OCI-LY3 (cell line): ENCODE data around the gene FHL3.
A peak's percentile ranks its signal among the peaks of the same experiment; 100 is the strongest.

Experiments
- H2AFZ ChIP-seq: fragments of 200-600, 300-600 bp; shearing (Covaris generic); 2 replicates; pipeline ENCODE4 v1.6.0; 2014; ENCODE audit warnings: antibody characterized with exemption, low read depth, low read length
- H3K27ac ChIP-seq: fragments of 200-600, 300-600 bp; sonication (generic); 2 replicates; pipeline ENCODE4 v1.5.1; 2014; ENCODE audit warnings: mild to moderate bottlenecking, low read length, moderate library complexity, mixed read lengths
- H3K27me3 ChIP-seq: fragments of 200-600, 300-600 bp; sonication (generic); 2 replicates; pipeline ENCODE4 v1.6.1; 2014; ENCODE audit warnings: low read depth, low read length, mixed read lengths
- H3K36me3 ChIP-seq: fragments of 200-600, 300-600 bp; sonication (generic); replicated peaks from 2 replicates; pipeline ENCODE3; 2014; ENCODE audit warnings: low read depth, low read length, mixed read lengths
- H3K4me1 ChIP-seq: fragments of 300-600, 200-600 bp; sonication (generic); 2 replicates; pipeline ENCODE4 v1.6.1; 2014; ENCODE audit warnings: low read length, mixed read lengths
- H3K4me2 ChIP-seq: fragments of 200-600, 300-600 bp; sonication (generic); 2 replicates; pipeline ENCODE4 v1.6.1; 2014; ENCODE audit warnings: low read length, mixed read lengths
- H3K4me3 ChIP-seq: fragments of 300-600, 200-600 bp; sonication (generic); 2 replicates; pipeline ENCODE4 v1.5.1; 2014; ENCODE audit warnings: antibody characterized with exemption, mild to moderate bottlenecking, low read length, moderate library complexity
- H3K79me2 ChIP-seq: fragments of 300-600, 200-600 bp; shearing (Covaris generic); 2 replicates; pipeline ENCODE4 v1.6.1; 2014; ENCODE audit warnings: mild to moderate bottlenecking, low read length, mixed read lengths
- H3K9ac ChIP-seq: fragments of 300-600, 200-600 bp; shearing (Covaris generic); 2 replicates; pipeline ENCODE4 v1.6.0; 2014; ENCODE audit warnings: mild to moderate bottlenecking, low read length, moderate library complexity
- H3K9me3 ChIP-seq: fragments of 200-600, 300-600 bp; shearing (Covaris generic); 2 replicates; pipeline ENCODE4 v1.6.1; 2014; ENCODE audit warnings: low read length, mixed read lengths; ENCODE audit not compliant: insufficient read depth
- H4K20me1 ChIP-seq: fragments of 200-600, 300-600 bp; sonication (generic); 2 replicates; pipeline ENCODE4 v1.6.1; 2016; ENCODE audit warnings: low read length, mixed read lengths; ENCODE audit not compliant: insufficient read depth
- EZH2phosphoT487 ChIP-seq: fragments of 200-600 bp; shearing (Covaris generic); IDR thresholded peaks from 2 replicates; pipeline ENCODE4 v1.6.1; 2018; ENCODE audit warnings: antibody characterized with exemption, mixed run types, low read depth
- TF ChIP-seq, protein P1 (sequence below): fragments of 200-600, 300-600 bp; sonication (generic); IDR thresholded peaks from 2 replicates; pipeline ENCODE4 v1.5.1; 2014; ENCODE audit warnings: antibody characterized with exemption, low read length, low read depth

Gene FHL3

DNA sequence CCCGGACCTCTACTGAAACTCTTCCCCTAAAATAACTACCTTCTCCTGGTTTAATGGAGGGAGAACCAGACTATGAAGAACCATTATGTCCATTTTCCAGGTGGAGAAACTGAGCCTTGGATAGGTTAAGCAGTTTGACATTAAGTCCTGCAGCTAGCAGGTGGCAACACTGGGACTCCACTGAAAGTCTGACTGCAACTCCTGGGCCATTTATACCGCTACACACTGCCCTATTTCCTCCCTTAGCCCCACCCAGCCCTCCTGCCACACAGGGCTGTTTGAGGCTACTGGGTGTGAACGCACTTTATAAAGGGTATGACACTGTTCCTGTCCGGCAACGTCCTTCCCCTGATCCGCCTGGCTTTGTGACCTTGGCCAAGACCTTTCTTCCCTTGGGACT lies 58.0 kb downstream of the FHL3 start:
- H3K27ac ChIP-seq, result peak overlapping the region; percentile 13; the same call in 1 of the 2 replicates
- H3K36me3 ChIP-seq, result no peaks in the 10 kb centered on the region
- no peak for TF ChIP-seq EZH2phosphoT487
- TF ChIP-seq, protein P1, sequence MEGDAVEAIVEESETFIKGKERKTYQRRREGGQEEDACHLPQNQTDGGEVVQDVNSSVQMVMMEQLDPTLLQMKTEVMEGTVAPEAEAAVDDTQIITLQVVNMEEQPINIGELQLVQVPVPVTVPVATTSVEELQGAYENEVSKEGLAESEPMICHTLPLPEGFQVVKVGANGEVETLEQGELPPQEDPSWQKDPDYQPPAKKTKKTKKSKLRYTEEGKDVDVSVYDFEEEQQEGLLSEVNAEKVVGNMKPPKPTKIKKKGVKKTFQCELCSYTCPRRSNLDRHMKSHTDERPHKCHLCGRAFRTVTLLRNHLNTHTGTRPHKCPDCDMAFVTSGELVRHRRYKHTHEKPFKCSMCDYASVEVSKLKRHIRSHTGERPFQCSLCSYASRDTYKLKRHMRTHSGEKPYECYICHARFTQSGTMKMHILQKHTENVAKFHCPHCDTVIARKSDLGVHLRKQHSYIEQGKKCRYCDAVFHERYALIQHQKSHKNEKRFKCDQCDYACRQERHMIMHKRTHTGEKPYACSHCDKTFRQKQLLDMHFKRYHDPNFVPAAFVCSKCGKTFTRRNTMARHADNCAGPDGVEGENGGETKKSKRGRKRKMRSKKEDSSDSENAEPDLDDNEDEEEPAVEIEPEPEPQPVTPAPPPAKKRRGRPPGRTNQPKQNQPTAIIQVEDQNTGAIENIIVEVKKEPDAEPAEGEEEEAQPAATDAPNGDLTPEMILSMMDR, result no peak
- peak overlapping the region; percentile 77 for H3K9ac ChIP-seq
- peaks cover 20% of the 10 kb centered on the region for H3K4me1 ChIP-seq
- no peaks in the 10 kb centered on the region for H4K20me1 ChIP-seq
- peak overlapping the region; percentile 79 for H2AFZ ChIP-seq
- peak overlapping the region; percentile 95 for H3K4me2 ChIP-seq
- H3K79me2 ChIP-seq, result no peaks in the 10 kb centered on the region
- H3K27me3 ChIP-seq, result no peaks in the 10 kb centered on the region
- H3K9me3 ChIP-seq, result no peaks in the 10 kb centered on the region
- H3K4me3 ChIP-seq, result peak overlapping the region; percentile 92
